Measurements from ENCODE around the gene FAT1.

The FAT1 gene

GRCh38 chr4:186749611-186750281 is 26.1 kb upstream of the FAT1 start:
- DNase-seq: no peak

DNA sequence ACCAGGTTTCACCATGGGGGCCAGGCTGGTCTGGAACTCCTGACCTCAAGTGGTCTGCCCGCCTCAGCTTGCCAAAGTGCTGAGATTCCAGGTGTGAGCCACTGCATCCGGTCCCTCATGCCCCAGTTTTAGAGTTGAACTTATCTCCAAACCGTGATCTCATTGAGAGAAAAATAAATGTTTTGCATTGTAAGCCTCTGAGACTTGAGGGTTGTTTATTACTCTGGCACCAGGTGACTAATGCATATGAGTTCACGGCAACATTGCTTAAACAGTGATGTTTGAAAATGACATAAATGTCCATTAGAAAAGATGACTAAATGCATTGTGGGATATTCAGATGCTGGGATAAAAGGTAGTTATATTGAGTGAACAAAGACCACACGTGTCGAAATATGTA is 22.9 kb upstream of the FAT1 start:
- no peak for DNase-seq

DNA sequence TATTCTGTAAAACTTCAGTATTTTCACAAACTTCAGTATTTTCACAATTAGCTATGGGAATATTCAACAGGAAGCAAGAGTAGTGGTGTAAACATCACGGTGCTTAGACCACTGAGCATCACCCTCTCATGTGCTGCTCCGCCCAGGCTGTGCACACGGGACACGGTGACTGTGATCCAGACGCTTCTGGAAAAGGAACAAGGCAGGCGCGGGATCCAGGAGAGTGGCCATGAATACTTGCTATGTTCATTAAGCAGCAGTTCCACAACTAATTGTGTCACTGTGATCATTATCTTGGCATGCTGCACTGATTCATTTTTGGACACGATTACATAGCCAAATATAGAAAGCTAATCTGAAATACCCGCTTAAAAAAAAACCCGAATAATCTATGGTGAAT is 19.6 kb upstream of the FAT1 start:
- DNase-seq: no peak

- DNase-seq: no peak
Measured at GRCh38 chr4:186740822-186741221, 17.2 kb upstream of the FAT1 start.

DNA sequence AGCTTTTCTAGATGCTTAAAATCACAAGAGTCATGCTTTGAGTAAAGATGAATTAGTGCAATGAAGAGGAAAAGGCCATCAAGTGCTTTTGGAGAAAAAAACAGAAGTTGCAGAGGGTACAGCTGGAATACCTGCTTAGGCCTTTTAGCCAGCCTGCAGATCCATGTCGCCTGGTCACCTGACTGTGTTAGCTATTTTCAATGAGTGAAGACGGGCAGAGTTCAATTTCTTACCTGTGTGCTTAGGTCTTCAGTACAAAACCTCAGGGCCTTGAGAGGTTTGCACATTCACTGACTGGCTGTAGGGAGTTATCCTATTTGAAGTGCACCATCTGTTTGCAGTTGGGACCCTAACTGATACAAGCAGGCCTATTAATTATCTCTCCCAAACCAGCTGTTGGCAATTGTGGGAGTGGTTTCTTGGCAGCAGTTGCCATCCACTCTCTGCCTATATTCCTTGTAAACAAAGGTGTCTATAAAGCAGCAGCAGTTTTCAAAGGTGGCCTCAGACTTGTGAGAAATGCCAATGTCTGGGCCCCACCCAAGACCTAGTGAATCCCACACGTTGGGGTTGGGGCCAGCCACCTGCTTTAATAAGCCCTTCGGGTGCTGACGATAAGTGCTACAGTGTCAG is 16.3 kb upstream of the FAT1 start:
- DNase-seq: no peak

- no peak for DNase-seq
Measured at GRCh38 chr4:186739317-186739716, 15.7 kb upstream of the FAT1 start.

- DNase-seq: no peak
Measured at GRCh38 chr4:186738421-186738820, 14.8 kb upstream of the FAT1 start.

- DNase-seq: no peak
Measured at GRCh38 chr4:186737427-186737826, 13.8 kb upstream of the FAT1 start.

- no peak for DNase-seq
Measured at GRCh38 chr4:186736466-186736865, 12.8 kb upstream of the FAT1 start.

GRCh38 chr4:186734251-186734650 is 10.6 kb upstream of the FAT1 start:
- no peak for DNase-seq

- DNase-seq: no peak
Measured at GRCh38 chr4:186733778-186734177, 10.1 kb upstream of the FAT1 start.

- no peak for DNase-seq
Measured at GRCh38 chr4:186730621-186731020, 7.0 kb upstream of the FAT1 start.

DNA sequence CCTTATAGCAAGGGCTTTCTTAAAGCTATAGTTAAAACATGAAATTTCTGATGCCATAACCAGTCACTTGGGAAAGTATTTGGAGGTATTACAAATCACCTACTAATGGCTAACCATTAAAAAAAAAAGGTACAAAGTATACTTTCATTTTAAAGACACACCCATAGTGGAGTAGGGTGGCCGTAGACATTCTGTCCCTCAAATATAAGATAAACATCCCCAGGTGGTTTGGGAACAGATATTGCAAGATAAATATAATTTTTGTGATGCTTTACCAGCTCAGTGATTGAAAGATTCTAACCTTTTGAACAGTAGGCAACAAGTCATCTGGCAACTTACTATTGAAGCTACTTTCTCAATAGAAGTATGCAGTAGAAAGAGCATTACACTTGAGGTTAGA is 6.2 kb upstream of the FAT1 start:
- no peak for DNase-seq

DNA sequence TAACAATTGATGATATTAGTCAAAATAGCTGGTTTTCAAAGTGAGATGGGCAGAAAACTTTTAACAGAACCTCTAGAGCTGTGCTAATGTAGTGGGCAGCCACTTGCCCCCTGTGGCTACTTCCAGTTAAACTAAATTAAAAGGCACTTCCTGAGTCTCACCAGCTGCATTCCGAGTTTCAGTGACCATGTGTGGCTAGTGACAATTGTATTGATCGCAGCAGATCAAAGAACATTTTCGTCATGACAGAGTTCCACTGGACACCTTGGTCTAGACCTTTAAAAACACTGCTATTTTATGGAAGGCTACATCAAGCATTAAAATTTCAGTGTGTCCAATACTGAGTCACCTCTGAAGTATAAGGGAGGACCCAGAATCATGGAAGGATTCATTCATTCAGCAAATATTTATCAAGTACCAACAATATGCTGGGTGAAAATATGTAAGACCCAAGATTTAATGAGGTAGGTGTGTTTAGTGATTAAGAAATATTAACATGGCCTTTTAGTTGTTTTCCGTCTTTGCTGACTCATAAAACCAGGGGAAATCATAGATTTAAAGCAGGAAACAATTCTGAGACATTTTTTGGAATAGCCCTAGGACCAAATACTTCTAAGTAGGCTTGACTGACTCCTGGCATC is 5.1 kb upstream of the FAT1 start:
- DNase-seq: no peak

DNA sequence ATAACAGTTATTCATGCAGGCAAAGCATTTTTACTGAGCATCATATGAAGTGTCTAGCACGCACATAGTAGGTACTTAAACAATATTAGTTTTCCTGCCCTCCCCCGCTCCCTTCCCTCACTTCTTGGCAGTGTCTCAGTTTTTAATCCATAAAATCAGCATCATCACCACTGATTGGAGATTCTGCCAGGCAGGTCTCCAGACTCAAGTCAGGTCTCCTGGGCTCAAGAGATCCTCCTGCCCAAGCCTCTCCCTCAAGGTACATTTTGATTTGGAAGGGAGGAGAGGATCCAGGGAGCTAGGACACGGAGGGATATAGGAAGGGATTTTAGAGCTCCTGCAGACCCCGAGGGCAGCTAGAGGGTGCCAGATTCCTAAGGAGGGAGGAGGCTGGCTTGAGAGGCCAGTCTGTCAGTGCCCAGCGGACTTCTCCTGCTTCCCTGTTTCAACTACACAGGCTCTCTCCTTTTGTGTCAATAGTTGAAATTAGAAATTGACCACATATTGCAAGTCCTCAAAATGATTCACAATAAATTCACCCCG is 4.4 kb upstream of the FAT1 start:
- DNase-seq: no peak

DNA sequence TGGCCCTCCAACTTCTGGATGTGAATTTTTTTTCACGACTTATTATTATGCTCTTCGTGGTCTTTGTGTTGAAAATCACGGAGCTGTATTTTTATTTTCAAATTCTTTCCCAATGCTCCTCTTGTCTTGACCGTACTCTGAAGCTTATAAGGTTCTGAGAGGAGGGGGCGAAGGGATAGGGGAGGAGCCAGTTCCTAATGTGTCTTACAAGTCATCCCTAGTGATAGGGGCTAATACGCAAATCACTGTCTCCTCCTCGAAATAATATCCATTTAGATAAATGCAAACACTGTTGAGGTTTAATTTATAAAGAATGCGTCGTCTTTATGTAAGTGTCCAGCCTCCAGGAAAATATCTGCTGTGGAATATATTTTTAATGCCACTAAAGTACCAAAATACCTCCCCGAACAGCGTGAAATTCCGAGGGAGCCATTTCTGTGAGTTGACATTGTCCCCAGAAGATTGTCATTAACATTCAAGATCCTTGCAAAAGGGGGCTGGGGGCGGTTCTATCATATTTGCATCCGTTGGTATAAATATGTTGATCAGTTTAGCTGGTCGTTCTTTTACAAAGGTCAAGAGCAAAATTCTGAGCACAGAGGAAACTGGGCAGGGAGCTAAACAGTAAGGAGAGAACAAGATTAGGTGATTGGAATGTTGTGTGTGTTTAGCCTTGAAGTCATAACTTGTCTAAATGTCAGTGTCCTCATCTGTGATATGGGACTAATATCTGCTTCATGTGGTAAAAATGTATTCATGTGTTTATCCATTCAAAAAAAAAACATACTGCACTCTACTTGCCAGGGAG is 3.7 kb upstream of the FAT1 start:
- no peak for DNase-seq

DNA sequence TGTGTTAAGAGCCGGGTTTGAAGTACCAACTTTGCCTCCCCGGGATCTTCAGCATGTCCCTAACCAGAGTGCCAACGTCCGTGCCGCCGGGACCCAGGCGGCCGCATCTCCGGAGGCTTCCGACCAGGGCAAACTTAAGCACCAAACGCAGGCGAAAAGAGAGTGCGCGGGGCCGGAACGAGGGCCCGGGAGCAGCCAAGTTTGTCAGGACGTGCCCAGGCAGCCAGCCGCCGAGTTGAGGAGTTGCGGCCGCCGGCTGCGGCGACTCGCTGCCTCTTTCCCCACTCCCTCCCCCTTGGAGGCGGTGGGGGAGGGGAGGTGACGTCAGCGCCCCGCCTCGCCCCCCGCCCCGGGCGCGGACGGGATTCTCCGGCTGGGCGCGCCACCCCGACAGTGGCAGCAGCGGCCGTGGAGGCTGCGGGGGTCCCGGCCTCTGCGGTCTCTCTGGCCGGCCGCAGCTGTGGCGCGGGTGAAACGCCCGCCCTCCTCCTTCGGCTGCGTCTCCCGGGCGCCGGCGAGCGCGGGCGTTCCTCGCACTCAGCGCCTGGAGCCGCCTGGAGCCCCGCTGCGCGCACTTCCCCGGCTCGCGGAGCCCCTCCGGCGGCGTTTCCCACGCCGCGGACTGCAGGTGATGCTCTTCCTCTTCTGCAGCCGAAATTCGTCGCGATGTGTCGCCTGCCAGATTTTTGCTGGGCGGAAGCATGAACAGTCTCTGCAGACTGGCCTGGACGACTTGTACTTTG is 2.9 kb upstream of the FAT1 start:
- no peak for DNase-seq

- no peak for DNase-seq
Measured at GRCh38 chr4:186725469-186726425, 2.1 kb upstream of the FAT1 start.

DNA sequence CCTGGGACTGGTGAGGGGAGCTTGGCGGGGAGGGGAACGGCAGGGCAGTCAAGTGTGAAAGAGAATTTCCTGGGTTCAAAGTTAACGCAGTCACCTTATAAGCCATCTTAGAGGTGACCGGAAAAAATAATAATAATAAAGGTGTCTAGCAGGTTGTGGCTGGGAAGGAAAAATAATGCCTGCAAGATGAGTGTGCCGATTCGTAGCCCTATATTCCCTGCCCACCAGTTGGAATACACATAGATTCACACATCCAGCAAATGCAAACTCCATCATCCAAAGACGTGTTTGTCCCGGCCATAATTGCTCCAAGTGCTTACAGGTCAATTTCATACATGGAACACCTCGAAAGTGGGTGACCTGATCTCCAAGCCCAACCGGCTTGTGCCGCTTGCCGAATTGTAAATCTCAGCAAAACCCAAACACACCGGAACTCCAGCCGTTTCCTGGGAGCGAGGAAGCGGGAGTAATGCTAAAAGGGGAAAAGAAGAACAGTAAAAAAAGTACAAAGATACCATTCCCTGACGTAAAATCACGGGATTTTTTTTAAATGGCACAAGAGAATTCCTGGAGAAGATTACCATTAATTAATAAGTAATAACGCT is 1.3 kb upstream of the FAT1 start:
- DNase-seq: no peak

DNA sequence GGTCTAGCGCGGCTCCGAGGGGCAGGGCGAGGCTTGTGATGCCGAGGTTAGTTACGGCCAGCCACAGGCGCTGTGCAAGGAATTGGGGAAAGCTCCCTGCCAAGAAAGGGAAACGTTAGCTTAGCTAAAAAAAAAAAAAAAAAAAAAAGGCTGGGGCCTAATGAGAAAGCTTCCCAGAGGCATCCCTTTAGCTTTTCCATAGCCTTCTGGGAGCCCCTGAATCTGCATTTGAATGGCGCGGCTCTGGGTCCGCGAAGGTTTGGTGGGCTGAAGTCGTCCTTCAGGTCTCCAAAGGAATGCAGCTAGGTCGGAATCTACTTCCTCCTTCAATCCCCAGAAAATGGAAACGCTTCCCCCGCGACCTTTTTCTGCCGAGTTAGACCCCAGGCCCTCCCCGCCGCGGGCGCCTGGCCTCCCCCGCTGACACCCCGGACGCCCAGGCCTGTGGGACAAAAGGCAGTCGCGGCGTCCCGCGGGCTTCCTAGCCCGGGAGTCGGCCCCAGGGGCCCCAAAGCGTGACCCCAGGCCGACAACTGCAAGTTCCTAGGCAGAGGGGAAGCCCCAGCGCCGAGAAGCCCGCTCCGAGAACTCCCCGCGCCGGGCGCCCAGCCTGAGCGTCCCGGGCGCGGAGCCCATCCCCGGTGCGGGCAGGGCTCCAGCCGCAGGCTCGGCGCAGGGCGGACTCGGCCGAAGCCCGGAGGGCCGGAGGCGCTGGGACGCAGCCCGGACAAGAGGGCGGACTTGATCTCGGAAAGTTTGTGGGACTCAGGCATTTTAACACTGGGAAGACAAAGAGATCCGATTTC is 605 bp upstream of the FAT1 start:
- no peak for DNase-seq

Measured in CD4-positive, alpha-beta T cell treated with Interleukin-1 beta for 1 hour (primary cell).